Renal cortical epithelial cell (primary cell): ENCODE data around the gene ALOX12B. TPM values are rescaled to one million over a fixed set of nuclear protein-coding genes. Genes with fewer than 3 reads are reported as not detected.
A peak's percentile ranks its signal among the peaks of the same experiment; 100 is the strongest.

ENCODE experiments used
- DNase-seq: peaks from one replicate; pipeline ENCODE4 v3.0.0-alpha.2; 2011; ENCODE audit warnings: low read depth
- total RNA-seq: library from RNA; depleted of rRNA; stranded (reverse); fragments of >200 nt; gene quantifications from 2 replicates; pipeline ENCODE4 v1.2.3, GENCODE V29; 2014

The ALOX12B gene
- total RNA-seq, result not detected in 2 replicates

- DNase-seq, result no peak
Observed at GRCh38 chr17:8087075-8087951, at the start of gene ALOX12B. TSS of gene ALOX12B (minus strand) at chr17:8087716. CDS start at chr17:8087442, 274 bp downstream.

- DNase-seq, result no peak
Observed at GRCh38 chr17:8133941-8134340, 46.4 kb upstream of the ALOX12B start.

GRCh38 chr17:8133399-8133798 lies 45.9 kb upstream of the ALOX12B start:
- no peak for DNase-seq

- DNase-seq, result no peak
Observed at GRCh38 chr17:8131844-8132441, 44.4 kb upstream of the ALOX12B start.

- DNase-seq, result no peak
Observed at GRCh38 chr17:8128125-8128784, 40.7 kb upstream of the ALOX12B start.

GRCh38 chr17:8126491-8127066 lies 39.1 kb upstream of the ALOX12B start:
- DNase-seq, result no peak

GRCh38 chr17:8125947-8126490 lies 38.5 kb upstream of the ALOX12B start:
- no peak for DNase-seq

GRCh38 chr17:8125154-8125946 lies 37.8 kb upstream of the ALOX12B start:
- no peak for DNase-seq

GRCh38 chr17:8124350-8125153 lies 37.0 kb upstream of the ALOX12B start:
- DNase-seq, result no peak

GRCh38 chr17:8123695-8124349 lies 36.3 kb upstream of the ALOX12B start, which contains the start of gene HES7:
TSS of gene HES7 (minus strand) at chr17:8124106. CDS start at chr17:8124084, 22 bp downstream.
- DNase-seq, result no peak

GRCh38 chr17:8122924-8123694 lies 35.6 kb upstream of the ALOX12B start:
- no peak for DNase-seq

- no peak for DNase-seq
Observed at GRCh38 chr17:8122422-8122923, 35.0 kb upstream of the ALOX12B start.

- DNase-seq, result no peak
Observed at GRCh38 chr17:8121681-8122421, 34.3 kb upstream of the ALOX12B start.

GRCh38 chr17:8121407-8121680 lies 33.8 kb upstream of the ALOX12B start:
- DNase-seq, result no peak

GRCh38 chr17:8120520-8121406 lies 33.2 kb upstream of the ALOX12B start:
- DNase-seq, result peak; percentile 60

- DNase-seq, result peak; percentile 89
Observed at GRCh38 chr17:8119581-8120519, 32.3 kb upstream of the ALOX12B start.
